ENCODE results near the gene MEGF11.

Gene MEGF11

DNA sequence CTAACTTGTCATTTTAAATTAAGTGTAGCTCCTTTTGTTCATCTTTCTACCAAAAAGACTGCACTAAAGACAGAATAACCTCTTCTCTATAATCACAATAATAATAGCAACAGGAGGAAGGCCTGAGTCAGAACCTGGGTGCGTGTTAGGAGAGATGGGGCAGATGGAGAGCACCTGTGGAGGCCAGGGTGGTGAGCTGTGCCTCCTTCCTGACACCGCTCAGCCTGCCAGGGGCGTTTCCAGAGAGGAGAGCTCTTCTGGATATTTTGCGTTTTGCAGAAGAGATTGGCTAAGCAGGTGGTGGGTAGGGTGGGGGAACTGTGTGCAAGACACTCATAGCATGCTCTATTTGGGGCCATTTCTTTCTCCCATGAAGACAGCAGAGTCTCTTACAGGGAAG is 83.5 kb downstream of the MEGF11 start:
- Histone ChIP-seq H3K4me3 (ENCODE audit: severe bottlenecking) (no peak overlapping the region), H3K4me1 (ENCODE audit: insufficient read depth, poor library complexity, severe bottlenecking) (no peaks in the 10 kb centered on the region), H3K36me3 (ENCODE audit: low read depth) (no peaks in the 10 kb centered on the region), H3K27me3 (ENCODE audit: insufficient read depth, poor library complexity, severe bottlenecking) (peaks cover 21% of the 10 kb centered on the region), H3K9me3 (ENCODE audit: severe bottlenecking) (no peaks in the 10 kb centered on the region), H3K27ac (ENCODE audit: poor library complexity, severe bottlenecking) (no peak overlapping the region)
- DNase-seq (ENCODE audit: low spot score): no peak
- TF ChIP-seq CTCF (IDR thresholded peaks at IDR 0.05; ENCODE audit: poor library complexity, severe bottlenecking): no peak
- 0 out of 3 replicates have a peak, but pooled peaks have one; percentile 7 for ATAC-seq (ENCODE audit: low read depth)

- Histone ChIP-seq H3K4me1 (ENCODE audit: insufficient read depth, poor library complexity, severe bottlenecking) (no peaks in the 10 kb centered on the region), H3K4me3 (ENCODE audit: severe bottlenecking) (no peak overlapping the region), H3K27me3 (ENCODE audit: insufficient read depth, poor library complexity, severe bottlenecking) (peaks cover 17% of the 10 kb centered on the region), H3K9me3 (ENCODE audit: severe bottlenecking) (no peaks in the 10 kb centered on the region), H3K36me3 (ENCODE audit: low read depth) (no peaks in the 10 kb centered on the region), H3K27ac (ENCODE audit: poor library complexity, severe bottlenecking) (no peak overlapping the region)
- no peak for DNase-seq (ENCODE audit: low spot score)
- no peak for TF ChIP-seq CTCF (IDR thresholded peaks at IDR 0.05; ENCODE audit: poor library complexity, severe bottlenecking)
- ATAC-seq (ENCODE audit: low read depth): no peak
Measured at GRCh38 chr15:66169625-66170024, 83.9 kb downstream of the MEGF11 start.

DNA sequence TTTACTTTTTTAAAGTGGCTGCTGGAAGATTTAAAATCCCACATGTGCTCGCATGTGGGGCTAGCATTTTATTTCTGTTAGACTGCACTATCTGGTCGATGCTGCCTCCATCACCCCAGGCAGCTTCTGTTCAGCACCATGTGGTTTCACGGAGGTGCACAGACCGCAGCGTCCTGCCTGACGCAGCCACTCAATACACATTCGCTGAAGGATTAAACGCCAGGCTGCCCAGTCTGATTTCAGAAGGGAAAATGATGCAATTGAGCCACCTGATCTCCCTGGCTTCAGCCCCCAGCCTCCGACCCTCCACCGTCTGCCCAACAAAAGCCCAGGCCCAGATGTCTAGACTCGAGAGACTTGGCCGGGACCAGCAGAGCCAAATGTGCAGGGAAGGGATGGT is 84.5 kb downstream of the MEGF11 start:
- Histone ChIP-seq H3K27me3 (ENCODE audit: insufficient read depth, poor library complexity, severe bottlenecking) (peaks cover 11% of the 10 kb centered on the region), H3K9me3 (ENCODE audit: severe bottlenecking) (no peaks in the 10 kb centered on the region), H3K4me1 (ENCODE audit: insufficient read depth, poor library complexity, severe bottlenecking) (no peaks in the 10 kb centered on the region), H3K27ac (ENCODE audit: poor library complexity, severe bottlenecking) (no peak overlapping the region), H3K4me3 (ENCODE audit: severe bottlenecking) (no peak overlapping the region), H3K36me3 (ENCODE audit: low read depth) (no peaks in the 10 kb centered on the region)
- ATAC-seq (ENCODE audit: low read depth): no peak
- no peak for TF ChIP-seq CTCF (IDR thresholded peaks at IDR 0.05; ENCODE audit: poor library complexity, severe bottlenecking)
- no peak for DNase-seq (ENCODE audit: low spot score)

DNA sequence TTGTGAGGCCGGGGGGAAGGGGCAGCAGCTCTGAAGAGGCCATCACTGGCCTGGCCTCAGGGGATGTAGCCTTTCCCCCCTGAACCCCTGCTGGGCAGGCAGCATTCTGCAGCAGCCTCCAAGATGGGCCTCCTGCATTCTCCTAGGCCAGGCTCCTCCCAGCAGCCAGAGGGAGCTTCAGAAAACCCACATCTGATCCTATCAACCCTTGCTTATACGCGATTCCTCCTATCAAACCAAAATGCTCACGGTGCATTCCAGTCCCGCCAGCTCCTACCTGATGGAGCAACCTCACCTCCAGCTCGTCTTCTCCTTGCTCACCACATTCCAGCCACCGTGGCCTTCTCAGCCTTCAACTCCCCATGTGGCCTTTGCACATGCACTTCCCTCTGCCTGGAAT is 85.7 kb downstream of the MEGF11 start:
- H3K27me3 ChIP-seq (ENCODE audit: insufficient read depth, poor library complexity, severe bottlenecking): peaks cover 4% of the 10 kb centered on the region
- no peak overlapping the region for H3K4me3 ChIP-seq (ENCODE audit: severe bottlenecking)
- ATAC-seq (ENCODE audit: low read depth) (no peak), DNase-seq (ENCODE audit: low spot score) (no peak)
- H3K36me3 ChIP-seq (ENCODE audit: low read depth): no peaks in the 10 kb centered on the region
- no peaks in the 10 kb centered on the region for H3K4me1 ChIP-seq (ENCODE audit: insufficient read depth, poor library complexity, severe bottlenecking)
- no peak for TF ChIP-seq CTCF (IDR thresholded peaks at IDR 0.05; ENCODE audit: poor library complexity, severe bottlenecking)
- no peak overlapping the region for H3K27ac ChIP-seq (ENCODE audit: poor library complexity, severe bottlenecking)
- no peaks in the 10 kb centered on the region for H3K9me3 ChIP-seq (ENCODE audit: severe bottlenecking)

DNA sequence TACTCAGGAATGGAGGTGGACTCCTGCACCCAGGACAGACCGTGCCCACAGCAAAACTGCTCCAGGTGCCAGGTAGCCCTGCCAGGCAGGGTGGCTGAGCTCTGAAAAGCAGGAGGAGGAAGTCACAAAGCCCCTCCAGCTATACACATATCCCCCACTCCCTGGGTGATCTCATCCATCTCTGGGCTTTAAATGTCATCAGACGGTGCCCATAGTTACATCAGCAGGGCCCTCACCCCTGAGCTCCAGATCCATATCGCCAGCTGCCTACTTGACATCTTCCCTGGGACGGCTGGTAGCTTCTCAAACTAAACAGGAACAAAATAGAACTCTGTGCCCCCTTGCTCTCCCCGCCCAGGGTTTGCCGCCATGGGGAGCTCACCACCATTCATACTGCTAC is 87.7 kb downstream of the MEGF11 start:
- TF ChIP-seq CTCF (IDR thresholded peaks at IDR 0.05; ENCODE audit: poor library complexity, severe bottlenecking): no peak
- no peaks in the 10 kb centered on the region for H3K27me3 ChIP-seq (ENCODE audit: insufficient read depth, poor library complexity, severe bottlenecking)
- H3K36me3 ChIP-seq (ENCODE audit: low read depth): no peaks in the 10 kb centered on the region
- DNase-seq (ENCODE audit: low spot score): no peak
- no peak overlapping the region for H3K4me3 ChIP-seq (ENCODE audit: severe bottlenecking)
- no peaks in the 10 kb centered on the region for H3K9me3 ChIP-seq (ENCODE audit: severe bottlenecking)
- H3K27ac ChIP-seq (ENCODE audit: poor library complexity, severe bottlenecking): no peak overlapping the region
- H3K4me1 ChIP-seq (ENCODE audit: insufficient read depth, poor library complexity, severe bottlenecking): no peaks in the 10 kb centered on the region
- no peak for ATAC-seq (ENCODE audit: low read depth)

Data from RWPE2 (cell line).